ENCODE results near the gene REM1.
"Not testable (repeated sequence)": the region's sequence is repeated elsewhere in the genome, so short reads cannot be mapped to it uniquely, and the experiment has no call there.

- not testable (repeated sequence) for TF ChIP-seq POLR2A (IDR thresholded peaks at IDR 0.05; ENCODE audit: low read depth, low read length); POLR2AphosphoS5 (IDR thresholded peaks at IDR 0.05; ENCODE audit: low read depth, low read length); POU2F2 (IDR thresholded peaks at IDR 0.05; ENCODE audit: low read depth, low read length); PAX5 (IDR thresholded peaks at IDR 0.05; ENCODE audit: insufficient read depth, low read length, severe bottlenecking); TAF1 (IDR thresholded peaks at IDR 0.05; ENCODE audit: low read depth, low read length); SPI1 (IDR thresholded peaks at IDR 0.05; ENCODE audit: low read depth, low read length)
These were observed 46.2 kb downstream of the REM1 start for GRCh38 chr20:31521267-31521666.
